ENCODE results near the gene NOSIP. TPM values are rescaled to one million over a fixed set of nuclear protein-coding genes. Genes with fewer than 3 reads are reported as not detected.

The NOSIP gene
- total and polyA plus RNA-seq, 7 donors, result 53.9 to 104 (median 69.9) TPM

- ATAC-seq (peak; percentile 1 to 21 (median 14)), DNase-seq (peak in 1 of 2 donors; percentile 52)
- Histone ChIP-seq H3K9me3 (no peaks in the 10 kb centered on the region), H3K27me3 (ENCODE audit: insufficient read depth in 3 of 3, low read length in 2 of 3) (no peaks in the 10 kb centered on the region), H3K4me3 (peak overlapping the region; percentile 67), H3K4me1 (peaks cover 3% of the 10 kb centered on the region), H3K27ac (peak overlapping the region; percentile 68), H3K36me3 (ENCODE audit: insufficient read depth in 1 of 2, low read depth in 1 of 2) (peaks cover 0 to 6% of the 10 kb centered on the region in 2 donors)
- no peak for TF ChIP-seq CTCF (IDR thresholded peaks at IDR 0.05)
- intact Hi-C loops (cut with DNase I), result no loop called here
- WGBS, 3 donors, result 23 to 36% (median 33%) methylated on average over 25 of the region's 25 CpGs
These were observed 52.1 kb downstream of the NOSIP start for GRCh38 chr19:49528211-49528771.

- DNase-seq, result no peak
- Histone ChIP-seq H3K4me1 (no peaks in the 10 kb centered on the region), H3K27me3 (ENCODE audit: insufficient read depth in 3 of 3, low read length in 2 of 3) (no peaks in the 10 kb centered on the region), H3K27ac (no peak overlapping the region), H3K4me3 (no peak overlapping the region), H3K36me3 (ENCODE audit: insufficient read depth in 1 of 2, low read depth in 1 of 2) (peaks cover 2 to 3% of the 10 kb centered on the region in 2 donors), H3K9me3 (no peaks in the 10 kb centered on the region)
- no peak for ATAC-seq
- no peak for TF ChIP-seq CTCF (IDR thresholded peaks at IDR 0.05)
- 80 to 84% (median 82%) methylated on average over 22 of the region's 22 CpGs for WGBS, 3 donors
- intact Hi-C loops (cut with DNase I), result no loop called here
These were observed 55.4 kb downstream of the NOSIP start for GRCh38 chr19:49524812-49525455.

- H3K27me3 ChIP-seq (ENCODE audit: insufficient read depth in 3 of 3, low read length in 2 of 3), result no peaks in the 10 kb centered on the region
- H3K4me3 ChIP-seq, result no peak overlapping the region
- H3K27ac ChIP-seq, result no peak overlapping the region
- 63 to 84% (median 68%) methylated on average over 13 of the region's 13 CpGs for whole genome bisulfite sequencing, 3 donors
- H3K9me3 ChIP-seq, result no peaks in the 10 kb centered on the region
- ATAC-seq, result peak in 2 of 4 donors; percentile 33 to 48
- H3K4me1 ChIP-seq, result no peaks in the 10 kb centered on the region
- intact Hi-C loops (cut with DNase I), result no loop called here
- TF ChIP-seq CTCF (IDR thresholded peaks at IDR 0.05), result no peak
- peaks cover 2 to 3% of the 10 kb centered on the region in 2 donors for H3K36me3 ChIP-seq (ENCODE audit: insufficient read depth in 1 of 2, low read depth in 1 of 2)
- DNase-seq, result peak; percentile 40 to 63
These were observed 59.5 kb downstream of the NOSIP start for GRCh38 chr19:49520705-49521319.

GRCh38 chr19:49518033-49518432, 62.3 kb downstream of the NOSIP start:
- no peak for TF ChIP-seq CTCF (IDR thresholded peaks at IDR 0.05)
- no peaks in the 10 kb centered on the region for H3K9me3 ChIP-seq
- intact Hi-C loops (cut with DNase I), result no loop called here
- WGBS, 3 donors, result 95 to 96% (median 96%) methylated on average over 3 of the region's 3 CpGs
- no peak overlapping the region for H3K4me3 ChIP-seq
- H3K27ac ChIP-seq, result no peak overlapping the region
- H3K36me3 ChIP-seq (ENCODE audit: insufficient read depth in 1 of 2, low read depth in 1 of 2), result peaks cover 2 to 12% of the 10 kb centered on the region in 2 donors
- H3K4me1 ChIP-seq, result peaks cover 6% of the 10 kb centered on the region
- ATAC-seq (no peak), DNase-seq (no peak)
- H3K27me3 ChIP-seq (ENCODE audit: insufficient read depth in 3 of 3, low read length in 2 of 3), result no peaks in the 10 kb centered on the region

Data from psoas muscle (tissue), 8 donors.